Activated CD8-positive, alpha-beta memory T cell treated with anti-CD3 and anti-CD28 coated beads, Interleukin-2, amount 50 U/mL, for 1 hour (primary cell): ENCODE data around the gene PDGFB.

ENCODE experiments used
- DNase-seq: peaks from one replicate; pipeline ENCODE4 v3.0.0-alpha.2; 2020; ENCODE audit errors: extremely low read depth

The PDGFB gene

DNA sequence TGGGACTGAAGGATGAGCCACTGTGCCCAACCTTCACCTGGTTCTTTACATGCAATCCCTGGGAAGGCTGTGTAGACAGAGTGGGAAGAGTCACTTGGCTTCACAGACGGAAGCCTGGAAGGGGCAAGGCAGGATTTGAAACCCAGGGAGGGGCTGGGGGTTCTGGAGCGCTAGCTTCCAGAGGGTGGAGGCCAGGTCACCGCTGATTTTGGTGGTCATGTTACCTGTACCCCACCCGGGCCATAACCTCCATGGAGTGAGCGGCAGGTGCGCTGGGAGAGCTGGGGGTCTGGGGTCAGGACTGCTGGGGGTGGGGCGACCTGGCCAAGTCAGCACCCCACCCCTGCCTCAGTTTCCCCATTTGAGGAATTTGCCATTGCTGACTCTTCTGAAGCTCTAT is 38.3 kb downstream of the PDGFB start:
- no peak for DNase-seq

DNA sequence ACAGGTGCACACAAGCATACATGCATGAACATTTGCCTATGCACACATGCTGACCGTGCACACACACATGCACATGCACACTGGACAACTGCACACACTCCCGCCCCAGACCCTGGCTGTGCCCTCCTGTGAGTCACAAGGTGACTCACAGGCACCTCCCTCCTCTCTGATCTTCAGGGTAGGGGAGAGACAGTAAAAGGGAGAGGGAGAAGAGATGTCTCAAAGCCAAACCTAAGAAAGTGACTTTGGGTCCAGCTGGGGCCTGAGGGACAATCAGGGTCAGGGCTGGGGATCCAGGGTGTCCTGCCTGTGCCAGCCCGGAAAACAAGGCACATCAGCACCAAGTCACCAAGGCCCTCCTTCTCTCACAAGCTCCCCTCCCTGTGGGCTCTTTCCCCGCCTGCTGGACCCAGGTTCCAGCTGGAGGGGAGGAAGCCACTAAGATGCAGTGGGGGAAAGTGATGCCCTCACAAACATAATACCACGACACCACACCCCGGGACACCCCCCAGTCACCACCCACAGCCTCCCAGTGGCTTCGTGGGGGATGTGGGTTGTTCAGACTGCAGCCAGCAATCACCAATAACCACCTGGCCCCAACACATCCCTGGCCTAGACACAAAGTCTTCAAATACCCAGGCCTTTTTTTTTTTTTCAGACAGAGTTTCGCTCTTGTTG is 39.3 kb downstream of the PDGFB start:
- peak; percentile 38 for DNase-seq

DNA sequence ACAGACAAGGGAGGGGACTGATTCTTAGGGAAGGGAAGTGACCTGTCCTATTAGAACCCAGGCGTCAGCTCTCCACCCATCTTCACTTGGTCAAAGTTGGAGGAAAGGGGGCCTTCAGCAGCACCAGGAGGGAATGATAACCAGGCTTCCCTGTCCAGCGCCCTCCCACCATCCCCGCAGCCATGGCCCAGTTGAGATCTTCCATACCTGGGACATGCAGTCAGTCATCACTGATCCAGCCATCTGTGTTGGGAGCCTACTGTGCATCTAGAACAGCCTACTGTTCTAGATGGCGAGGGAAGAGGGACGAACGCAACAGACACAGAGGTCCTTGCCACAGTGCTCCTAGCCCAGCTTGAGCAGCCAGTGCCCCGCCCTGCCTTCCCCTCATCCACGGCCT is 40.6 kb downstream of the PDGFB start:
- no peak for DNase-seq

DNA sequence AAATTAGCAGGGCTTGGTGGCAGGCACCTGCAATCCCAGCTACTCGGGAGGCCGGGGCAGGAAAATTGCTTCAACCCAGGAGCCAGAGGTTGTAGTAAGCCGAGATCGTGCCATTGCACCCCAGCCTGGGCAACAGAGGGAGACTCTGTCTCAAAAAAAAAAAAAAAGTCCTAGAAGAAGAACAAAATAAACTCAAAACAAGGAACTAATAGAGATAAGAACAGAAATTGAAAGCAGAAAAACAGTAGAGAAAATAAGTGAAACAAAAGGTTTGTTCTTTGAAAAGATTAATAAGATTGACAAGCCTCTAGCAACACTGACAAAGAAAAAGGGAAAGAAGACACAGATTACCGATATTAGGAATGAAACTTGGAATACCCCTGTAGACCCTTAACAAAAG is 47.2 kb downstream of the PDGFB start:
- DNase-seq, result no peak

DNA sequence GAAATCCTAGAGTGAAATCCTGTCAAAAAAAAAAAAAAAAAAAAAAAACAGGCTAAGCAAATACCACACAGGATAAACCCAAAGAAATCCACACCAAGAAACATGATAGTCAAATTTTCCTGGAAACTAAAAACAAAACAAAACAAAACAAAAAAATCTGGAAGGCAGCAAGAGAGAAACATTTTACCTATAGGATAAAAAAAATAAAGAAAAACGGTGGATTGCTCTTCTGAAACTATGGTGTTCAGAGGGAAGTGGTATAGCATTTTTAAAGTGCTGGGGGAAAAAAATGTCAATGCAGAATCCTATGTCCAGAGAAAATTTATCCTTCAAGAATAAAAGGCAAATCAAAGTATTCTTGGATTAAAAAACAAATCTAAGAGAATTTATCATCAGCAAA is 50.7 kb downstream of the PDGFB start:
- DNase-seq, result no peak

DNA sequence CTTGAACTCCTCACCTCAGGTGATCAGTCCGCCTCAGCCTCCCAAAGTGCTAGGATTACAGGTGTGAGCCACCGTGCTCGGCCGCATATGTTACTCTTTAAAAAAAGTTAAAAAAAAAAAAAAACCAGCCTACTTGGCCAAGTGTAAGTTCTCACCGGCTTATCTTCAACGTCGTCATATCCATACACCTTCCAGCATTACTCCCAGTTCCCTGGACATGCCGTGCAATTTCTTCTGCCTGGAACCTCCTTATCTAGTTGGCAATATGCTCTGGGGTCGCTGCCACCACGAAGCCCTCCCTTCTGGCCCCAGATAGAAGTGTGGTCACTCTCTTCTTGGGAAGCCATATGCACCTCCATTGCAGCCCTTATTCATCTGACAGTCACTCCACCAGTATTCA is 56.0 kb downstream of the PDGFB start:
- DNase-seq, result no peak

DNA sequence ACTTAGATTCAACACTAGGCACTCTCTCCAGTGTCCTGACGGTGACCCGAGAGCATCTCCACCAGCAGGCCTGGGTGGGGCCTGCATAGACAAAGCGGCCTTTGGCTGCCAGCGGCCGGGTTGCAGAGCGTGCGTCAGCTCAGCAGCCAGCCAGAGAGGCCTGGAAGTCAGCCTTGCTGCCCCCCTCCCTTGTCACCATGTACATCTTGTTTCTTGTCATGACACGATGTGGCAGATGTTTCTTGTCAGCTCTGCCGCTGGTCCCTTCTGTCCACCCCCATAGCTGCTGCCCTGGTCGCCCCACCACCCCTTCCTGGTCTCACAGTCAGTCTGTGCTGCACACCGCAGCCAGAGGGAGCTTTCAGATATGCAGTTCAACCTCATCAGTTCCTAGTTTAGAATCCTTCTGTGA is 59.2 kb downstream of the PDGFB start:
- DNase-seq, result no peak

DNA sequence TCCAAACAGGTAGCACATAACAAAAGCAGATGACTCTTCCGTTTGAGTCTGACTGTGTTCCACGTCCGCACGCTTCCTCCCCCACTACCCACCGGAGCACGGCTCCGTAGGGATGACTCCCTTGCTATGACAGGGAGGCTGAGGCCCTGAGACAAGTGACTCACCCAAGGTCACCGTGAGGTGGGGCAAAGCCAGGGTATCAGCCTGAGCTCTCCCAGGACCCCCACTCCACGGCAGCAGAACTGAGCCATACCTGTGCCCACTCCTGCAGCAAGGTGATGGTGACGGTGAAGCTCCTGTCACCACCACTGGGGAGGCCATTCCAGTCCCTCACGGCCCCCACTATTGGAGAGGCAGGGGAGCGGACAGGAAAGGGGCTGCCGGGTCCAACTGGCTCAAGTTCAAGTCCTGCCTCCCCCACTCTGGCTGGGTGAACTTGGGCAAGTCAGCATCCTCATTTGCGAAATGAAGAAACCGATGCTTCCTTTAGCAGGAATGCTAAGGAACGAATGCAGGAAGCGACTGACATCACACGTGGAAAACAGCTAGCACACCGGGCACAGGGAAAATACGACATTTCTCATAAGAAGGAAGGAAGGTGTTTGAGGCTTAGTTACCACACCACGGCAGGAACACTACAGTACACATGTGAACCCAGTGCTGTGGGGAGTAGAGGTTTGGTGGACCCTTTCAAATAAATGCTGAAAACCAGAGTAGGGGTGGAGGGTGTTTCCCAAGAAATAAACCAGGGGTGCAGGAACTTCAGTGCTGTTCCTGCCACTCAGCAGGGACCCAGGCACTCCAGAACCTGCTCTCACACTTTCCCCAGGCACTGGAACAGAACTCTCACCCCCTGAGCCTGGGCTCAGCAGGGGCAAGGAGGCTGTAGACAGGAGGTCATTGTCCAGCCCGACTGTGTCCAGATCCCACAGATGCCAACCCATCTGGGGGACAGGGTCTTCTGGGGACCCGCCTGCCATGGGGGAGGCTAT is 59.9 kb downstream of the PDGFB start:
- no peak for DNase-seq

DNA sequence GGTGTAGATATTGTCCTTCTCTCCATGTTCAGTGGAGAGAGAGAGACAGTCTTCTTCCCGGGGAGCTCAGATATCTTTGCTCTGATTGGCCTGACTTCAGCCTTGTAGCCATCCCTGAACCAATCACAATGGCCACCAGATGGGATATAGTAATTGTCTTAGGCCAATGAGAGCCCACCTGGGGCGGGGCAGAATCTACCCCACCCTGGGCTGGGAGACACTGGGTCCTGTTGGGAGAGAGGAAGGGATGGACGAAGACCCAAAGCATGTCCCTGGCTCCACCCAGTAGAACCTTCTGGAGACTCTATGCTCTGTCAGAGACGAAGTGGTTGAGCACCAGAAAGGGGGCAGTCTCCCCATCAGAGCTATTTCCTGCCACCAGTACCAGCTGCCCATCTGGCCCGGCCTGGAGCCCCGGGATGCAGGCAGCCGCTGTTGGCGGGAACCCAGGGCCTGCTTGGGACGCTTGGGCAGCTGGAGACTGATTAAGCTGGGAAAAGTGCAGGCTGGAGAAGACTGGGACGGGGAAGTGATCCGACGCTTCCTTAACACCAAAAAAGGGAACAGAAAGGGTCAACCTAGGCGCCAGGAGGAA is 60.7 kb downstream of the PDGFB start:
- DNase-seq, result no peak

DNA sequence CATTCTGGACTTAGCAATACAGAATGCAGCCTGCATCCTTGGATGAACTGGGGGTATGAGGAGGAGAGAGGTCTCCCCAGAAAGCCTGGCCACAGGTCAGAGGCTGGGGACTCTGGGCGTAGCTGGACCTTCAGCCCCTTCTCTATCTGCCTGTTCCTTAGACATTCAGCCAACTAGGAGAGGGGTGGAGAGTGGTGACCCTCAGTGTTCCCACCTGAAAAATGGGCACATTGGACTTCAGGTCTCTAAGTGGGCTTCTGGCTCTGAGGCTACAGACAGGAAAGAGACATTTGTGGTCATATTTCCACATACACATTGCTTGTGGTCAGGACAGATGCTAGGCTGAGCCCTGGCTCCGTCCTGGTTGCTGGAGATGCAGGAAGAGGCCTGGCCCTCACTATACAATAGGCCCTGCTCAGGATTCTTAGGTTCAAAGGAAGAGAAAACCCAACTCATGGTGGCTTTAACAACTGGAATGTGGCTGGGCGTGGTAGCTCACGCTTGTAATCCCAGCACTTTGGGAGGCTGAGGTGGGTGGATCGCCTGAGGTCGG is 62.2 kb downstream of the PDGFB start:
- DNase-seq, result no peak

DNA sequence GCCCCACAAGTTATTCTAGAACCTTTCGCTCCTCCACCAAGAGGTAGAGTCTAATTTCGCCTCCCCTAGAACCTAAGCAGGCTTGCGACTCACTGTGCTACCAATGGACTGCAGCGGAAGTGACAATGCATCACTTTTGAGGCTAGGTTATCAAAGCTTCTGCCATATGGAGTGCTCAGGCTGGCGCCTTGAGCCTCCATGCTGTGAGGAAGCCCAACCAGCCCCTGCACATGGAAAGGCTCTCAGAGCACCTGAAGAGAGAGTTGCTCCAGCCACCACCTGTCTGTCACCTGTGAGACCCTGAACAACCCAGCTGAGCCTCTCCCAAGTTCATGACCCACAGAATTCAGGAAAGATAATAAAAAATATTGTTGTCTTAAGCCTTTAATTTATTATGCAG is 63.0 kb downstream of the PDGFB start:
- DNase-seq, result no peak

DNA sequence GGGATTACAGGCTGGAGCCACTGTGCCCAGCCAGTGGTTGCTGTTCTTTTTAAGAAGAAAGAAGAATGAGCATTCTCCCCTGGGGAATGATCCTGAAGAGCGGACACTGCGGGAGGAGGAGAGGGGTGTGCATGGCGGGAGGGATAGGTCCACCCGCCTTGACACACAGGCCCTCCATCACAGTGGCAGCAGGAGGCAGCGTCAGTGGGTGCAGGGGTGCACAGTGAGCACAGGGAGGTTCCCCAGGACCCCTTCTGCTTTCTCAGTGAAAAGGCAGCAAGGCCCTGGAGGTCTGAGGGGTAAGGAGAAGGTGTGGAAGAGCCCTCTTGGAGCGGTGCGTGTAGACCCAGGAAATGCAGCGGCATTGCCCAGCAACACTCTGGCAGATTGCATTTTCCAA is 63.4 kb downstream of the PDGFB start:
- DNase-seq, result no peak

DNA sequence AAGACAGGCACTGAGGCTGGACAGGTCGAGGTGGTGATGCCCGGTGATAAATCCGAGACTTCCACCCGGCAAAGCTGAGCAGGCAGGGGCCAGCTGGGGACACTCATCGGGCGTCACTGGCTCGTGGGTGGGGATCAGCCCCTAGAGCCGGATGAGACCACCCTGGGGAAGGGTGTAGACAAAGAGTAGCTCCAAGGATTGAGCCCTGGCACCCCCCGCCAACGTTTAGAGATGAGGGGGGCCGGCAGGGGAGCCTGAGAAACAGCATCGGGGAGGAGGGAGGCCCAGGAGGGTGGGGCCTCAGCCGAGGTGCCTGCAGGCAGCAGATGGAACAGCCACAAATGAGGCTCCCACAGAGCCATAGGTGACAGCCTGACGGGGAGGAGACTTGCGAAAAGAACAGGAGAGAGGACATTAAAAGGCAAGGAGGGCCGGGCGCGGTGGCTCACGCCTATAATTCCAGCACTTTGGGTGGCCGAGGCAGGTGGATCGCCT is 64.9 kb downstream of the PDGFB start:
- DNase-seq, result no peak

DNA sequence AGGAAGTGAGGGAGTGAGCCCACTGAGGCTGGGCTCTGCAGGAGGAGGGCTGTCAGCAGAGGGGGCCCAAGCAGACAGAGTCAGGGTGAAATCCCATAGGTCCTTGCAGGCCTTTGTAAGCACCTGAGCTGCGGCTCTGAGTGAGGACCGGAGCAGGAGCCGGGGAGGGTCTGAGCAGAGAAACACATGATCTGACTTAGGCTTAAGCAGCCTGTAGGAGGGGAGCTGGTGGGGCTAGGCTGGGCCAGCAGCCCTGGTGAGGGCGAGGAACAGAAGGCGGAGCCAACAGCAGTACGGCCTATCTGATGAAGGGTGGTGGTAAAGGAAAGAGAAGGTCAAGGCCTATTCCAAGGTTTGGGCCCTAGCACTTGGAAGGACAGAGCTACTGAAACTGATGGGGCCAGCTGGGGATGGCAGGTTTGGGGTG is 65.4 kb downstream of the PDGFB start:
- DNase-seq, result no peak

DNA sequence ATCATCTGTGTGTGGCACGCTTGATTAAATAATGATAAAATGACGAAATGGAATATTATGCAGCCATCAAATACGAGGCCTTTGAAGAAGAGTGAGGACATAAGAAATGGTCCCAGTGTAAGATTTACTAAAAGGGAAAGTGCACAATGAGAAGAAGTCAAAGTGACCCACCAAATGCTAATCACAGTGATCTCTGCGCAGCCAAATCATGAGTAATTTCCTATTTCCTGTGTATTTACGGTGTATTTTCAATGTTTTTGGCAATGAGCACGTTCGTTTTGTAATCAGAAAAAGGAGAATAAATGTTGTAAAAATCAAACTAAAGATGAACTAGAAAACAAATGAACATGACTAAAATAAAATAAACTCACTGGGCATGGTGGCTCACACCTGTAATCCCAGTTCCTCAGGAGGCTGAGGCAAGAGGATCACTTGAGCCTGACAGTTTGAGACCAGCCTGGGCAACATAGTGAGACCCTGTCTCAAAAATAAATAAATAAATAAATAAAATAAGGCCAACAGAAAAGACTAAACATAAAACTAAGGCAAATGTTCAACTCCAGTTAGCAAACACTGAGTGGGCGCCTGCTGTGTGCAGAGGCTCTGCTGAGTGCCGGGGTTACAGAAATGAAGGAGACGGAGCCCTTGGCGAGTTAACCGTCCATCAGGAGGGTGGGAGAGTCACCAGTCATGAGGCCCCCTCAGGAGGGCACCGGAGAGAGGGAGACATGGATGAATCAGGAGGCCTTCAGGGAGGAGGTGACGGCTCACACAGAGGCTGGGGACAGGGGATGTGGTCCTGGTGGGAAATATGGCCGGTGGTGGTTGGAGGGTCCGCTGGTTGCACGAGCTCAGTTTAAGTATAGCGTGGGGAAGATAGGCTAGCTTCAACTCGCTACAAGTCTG is 66.3 kb downstream of the PDGFB start:
- no peak for DNase-seq

DNA sequence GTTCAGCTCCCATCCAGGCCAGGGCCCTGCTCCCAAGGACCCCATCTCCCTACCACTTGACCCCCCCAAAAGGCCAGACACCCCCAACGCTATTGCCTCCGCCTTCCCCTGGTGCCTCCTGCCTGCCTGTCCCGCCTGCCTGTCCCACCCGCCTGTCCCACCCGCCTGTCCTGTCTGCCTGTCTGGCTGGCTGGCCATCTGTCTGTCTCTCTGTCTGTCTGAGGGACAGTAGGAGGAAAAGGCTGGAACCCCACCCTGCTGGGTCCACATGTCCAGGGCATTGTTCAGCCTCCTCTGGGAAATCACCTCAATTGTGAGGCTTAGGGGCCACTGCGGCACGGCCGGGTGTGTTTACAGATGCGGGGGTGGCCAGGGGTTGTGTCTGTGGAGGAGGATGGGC is 67.0 kb downstream of the PDGFB start:
- no peak for DNase-seq

DNA sequence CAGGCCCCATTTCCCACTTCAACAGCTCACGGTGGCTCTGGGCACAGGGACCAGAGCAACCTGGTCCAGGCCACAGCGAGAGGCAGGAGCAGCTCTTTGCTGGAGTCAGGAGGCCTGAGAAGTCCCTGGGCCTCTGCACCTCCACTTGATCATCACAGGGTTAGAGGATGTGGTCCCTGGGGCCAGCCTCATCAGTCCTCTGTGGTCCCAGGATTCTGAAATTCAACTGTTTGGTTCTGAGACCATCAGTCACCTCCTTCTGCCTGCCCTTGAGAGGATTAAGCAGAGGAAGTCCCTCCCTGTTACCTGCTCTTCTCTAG is 67.4 kb downstream of the PDGFB start:
- no peak for DNase-seq

DNA sequence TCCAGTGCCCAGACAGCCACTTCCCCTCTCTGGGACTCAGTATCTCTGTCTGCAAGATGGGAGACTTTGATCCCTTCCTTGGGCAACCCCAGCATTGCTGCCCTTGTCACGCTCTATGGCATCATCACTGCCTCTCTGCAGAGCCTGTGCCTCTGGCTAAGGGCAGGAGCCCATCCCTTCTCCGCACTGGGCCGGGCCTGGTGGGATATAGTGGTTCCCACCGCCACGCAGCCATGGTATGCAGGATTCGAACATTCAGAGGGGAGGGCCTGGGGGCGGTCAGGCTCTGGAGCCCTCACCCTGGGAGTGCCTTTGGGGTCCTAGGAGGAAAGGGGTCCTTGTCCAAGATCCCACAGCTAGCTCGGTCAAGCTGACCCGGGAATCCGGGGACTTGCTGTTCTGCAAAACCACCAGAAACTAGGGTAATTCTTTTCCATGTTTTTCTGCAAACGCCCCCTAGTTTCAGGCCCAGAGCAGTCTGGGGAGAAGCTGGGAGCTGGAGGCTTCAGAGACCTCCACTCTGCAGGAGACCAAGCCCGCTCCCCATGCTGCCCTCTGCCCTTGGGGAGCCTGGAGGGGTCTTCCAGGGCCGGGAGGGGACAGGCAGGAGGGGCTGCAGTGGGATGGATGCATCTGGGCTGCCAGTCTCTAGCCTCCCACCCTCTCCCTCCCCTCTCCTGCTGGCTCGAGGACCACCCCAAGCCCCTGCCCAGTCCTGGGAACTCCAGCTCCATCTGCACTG is 67.9 kb downstream of the PDGFB start:
- DNase-seq, result no peak

DNA sequence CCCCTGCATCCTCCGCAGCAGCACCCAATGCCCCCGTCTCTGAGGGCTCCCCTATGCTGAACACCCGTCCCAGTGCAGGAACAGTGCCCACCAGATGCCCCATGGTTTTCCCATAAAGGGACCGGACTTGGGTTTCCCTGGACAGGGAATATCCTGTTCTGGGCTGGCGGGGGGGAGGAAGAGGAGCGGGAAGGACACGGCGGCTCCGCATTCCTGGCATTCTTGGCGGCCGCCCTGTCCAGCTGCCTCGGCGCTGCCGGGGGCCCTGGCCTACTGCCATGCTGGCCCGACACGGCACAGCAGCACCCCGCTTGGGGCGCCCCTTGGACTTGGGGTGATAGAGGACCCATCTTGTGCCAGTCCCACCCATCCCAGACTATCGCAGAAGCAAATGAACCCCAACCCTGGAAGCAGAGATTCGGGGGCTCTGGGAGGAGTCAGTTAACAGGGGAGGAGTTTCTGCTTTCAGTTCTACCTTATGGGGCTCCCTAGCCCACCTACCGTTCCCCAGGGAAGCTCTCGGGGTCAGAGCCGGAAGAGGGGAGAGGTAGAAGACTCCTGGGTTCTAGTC is 68.6 kb downstream of the PDGFB start:
- DNase-seq, result no peak
